Neural cell (in vitro differentiated cells): ENCODE measurements around the gene COL23A1.

ENCODE experiments used
- CTCF ChIP-seq: fragments of 450-650 bp; IDR thresholded peaks from 2 replicates; pipeline ENCODE4 v1.5.1; 2014; ENCODE audit warnings: antibody characterized with exemption, mild to moderate bottlenecking, moderate library complexity; ENCODE audit not compliant: poor library complexity, severe bottlenecking
- EP300 ChIP-seq: fragments of 450-650 bp; conservative IDR thresholded peaks from 2 replicates; pipeline ENCODE4 v1.6.1; 2014; ENCODE audit warnings: antibody characterized with exemption, mild to moderate bottlenecking, moderate library complexity; ENCODE audit not compliant: poor library complexity, severe bottlenecking
- EZH2 ChIP-seq: fragments of 200-600, 300-800 bp; shearing (Covaris generic), sonication (generic); IDR thresholded peaks from 2 replicates; pipeline ENCODE4 v1.6.1; 2014; ENCODE audit warnings: antibody characterized with exemption, low read length, borderline replicate concordance, mild to moderate bottlenecking; ENCODE audit not compliant: insufficient read depth, poor library complexity, severe bottlenecking
- POLR2AphosphoS5 ChIP-seq: IDR thresholded peaks from 2 replicates; pipeline ENCODE4 v1.6.1; 2012
- TAF1 ChIP-seq: IDR thresholded peaks from 2 replicates; pipeline ENCODE4 v1.6.1; 2012; ENCODE audit warnings: low read depth

DNA sequence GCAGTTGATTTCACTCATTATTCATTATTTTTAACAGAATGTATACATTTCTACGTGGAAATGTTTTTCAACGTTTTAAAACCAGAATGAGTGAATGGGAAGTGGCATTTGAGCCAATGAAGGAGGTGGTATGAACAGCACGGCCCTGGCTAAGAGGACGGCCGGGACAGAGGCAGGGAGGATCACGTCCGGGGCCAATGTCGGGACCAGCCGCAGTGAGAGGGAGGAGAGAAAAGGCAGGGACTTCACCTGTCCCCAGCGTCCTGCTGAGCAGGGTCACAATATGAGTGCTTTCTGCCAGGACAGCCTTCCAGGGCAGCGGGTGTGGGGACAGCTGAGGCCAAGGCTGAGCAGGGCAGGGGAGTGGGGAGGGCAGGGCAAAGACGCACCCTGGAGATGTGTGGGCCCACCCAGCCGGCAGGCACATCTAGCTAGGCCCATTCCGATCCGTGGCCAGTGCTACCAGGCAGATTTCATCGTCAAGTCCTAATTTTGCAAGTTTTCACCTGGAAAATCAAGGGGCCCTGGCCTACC, 209.6 kb downstream of the COL23A1 start:
- TF ChIP-seq EZH2 (no peak), CTCF (no peak), POLR2AphosphoS5 (no peak), TAF1 (no peak), EP300 (no peak)
